ENCODE data around the gene FBXO38. TPM values are rescaled to one million over a fixed set of nuclear protein-coding genes. Genes with fewer than 3 reads are reported as not detected.

Gene FBXO38
- total and polyA plus RNA-seq, 2 donors (not counting 1 experiment from before 2014, with no cell fraction given) = 14.4 to 97.0 TPM

- Mint-ChIP-seq H3K4me3 (peak overlapping the region; percentile 88), H3K4me1 (peaks cover 53% of the 10 kb centered on the region), H3K9me3 (ENCODE audit: insufficient read depth) (no peaks in the 10 kb centered on the region), H3K27ac (peak overlapping the region; percentile 62), H3K27me3 (no peaks in the 10 kb centered on the region)
- H3K36me3 ChIP-seq (replicated peaks in 1 of 2; ENCODE audit: control extremely low read depth in 1 of 2, control insufficient read depth in 1 of 2, extremely low read depth in 1 of 2, insufficient read depth in 2 of 2, low read length in 1 of 2) = peaks cover 4 to 15% of the 10 kb centered on the region in 2 experiments
- H3K4me2 ChIP-seq (replicated peaks; ENCODE audit: low read depth, low read length, poor library complexity, severe bottlenecking) = peak overlapping the region; percentile 76
- H3K4me1 ChIP-seq (ENCODE audit: control insufficient read depth in 2 of 2, insufficient read depth in 2 of 2, low read length in 2 of 2) = peaks cover 24 to 26% of the 10 kb centered on the region in 2 donors
- no peaks in the 10 kb centered on the region for H3K27me3 ChIP-seq (replicated peaks in 1 of 4; ENCODE audit: control extremely low read depth in 1 of 4, control insufficient read depth in 3 of 4, insufficient read depth in 4 of 4, low read length in 3 of 4)
- no peak overlapping the region for H3K9ac ChIP-seq (ENCODE audit: low read length)
- ChIA-PET CTCF (no interaction called here), POLR2A (no interaction called here)
- peaks cover 72% of the 10 kb centered on the region for H3K79me2 ChIP-seq (ENCODE audit: control insufficient read depth, insufficient read depth, low read length)
- intact Hi-C loops (cut with micrococcal nuclease) = no loop called here
- H4K20me1 ChIP-seq (ENCODE audit: control insufficient read depth, insufficient read depth, low read length, poor library complexity, severe bottlenecking) = peaks cover 20% of the 10 kb centered on the region
- ATAC-seq (ENCODE audit: low read depth) (no peak), DNase-seq (no peak)
- WGBS (ENCODE audit: insufficient coverage) = no CpG with 5 or more reads among the region's 1 CpG
- H3K27ac ChIP-seq (ENCODE audit: low read length in 2 of 2) = peak overlapping the region in 1 of 2 donors; percentile 96
- H2AFZ ChIP-seq (ENCODE audit: insufficient read depth, low read depth, low read length, poor library complexity, severe bottlenecking) = no peak overlapping the region
- TF ChIP-seq EZH2 (IDR thresholded peaks at IDR 0.05; ENCODE audit: borderline replicate concordance, insufficient read depth, low read depth, low read length, poor library complexity, severe bottlenecking) (no peak), CTCF (IDR thresholded peaks at IDR 0.05) (no peak)
- H3K9me3 ChIP-seq (ENCODE audit: control extremely low read depth in 1 of 3, control insufficient read depth in 2 of 3, insufficient read depth in 1 of 3, low read length in 2 of 3) = no peaks in the 10 kb centered on the region
- peak overlapping the region in 1 of 5 experiments; percentile 90 for H3K4me3 ChIP-seq (ENCODE audit: control extremely low read depth in 1 of 5, extremely low read depth in 1 of 5, insufficient read depth in 1 of 5, low read depth in 2 of 5, low read length in 4 of 5)
These were observed 1.3 kb downstream of the FBXO38 start for GRCh38 chr5:148385094-148385493.

GRCh38 chr5:148386041-148386440 lies 2.3 kb downstream of the FBXO38 start:
- Mint-ChIP-seq H3K9me3 (ENCODE audit: insufficient read depth) (no peaks in the 10 kb centered on the region), H3K4me1 (peaks cover 61% of the 10 kb centered on the region), H3K4me3 (peak overlapping the region; percentile 88), H3K27ac (peak overlapping the region; percentile 70), H3K27me3 (no peaks in the 10 kb centered on the region)
- Histone ChIP-seq H3K27me3 (replicated peaks in 1 of 4; ENCODE audit: control extremely low read depth in 1 of 4, control insufficient read depth in 3 of 4, insufficient read depth in 4 of 4, low read length in 3 of 4) (no peaks in the 10 kb centered on the region), H3K36me3 (replicated peaks in 1 of 2; ENCODE audit: control extremely low read depth in 1 of 2, control insufficient read depth in 1 of 2, extremely low read depth in 1 of 2, insufficient read depth in 2 of 2, low read length in 1 of 2) (peaks cover 6 to 15% of the 10 kb centered on the region in 2 experiments), H3K27ac (ENCODE audit: low read length in 2 of 2) (peak overlapping the region in 1 of 2 donors; percentile 23), H3K4me1 (ENCODE audit: control insufficient read depth in 2 of 2, insufficient read depth in 2 of 2, low read length in 2 of 2) (peaks cover 24 to 26% of the 10 kb centered on the region in 2 donors), H3K79me2 (ENCODE audit: control insufficient read depth, insufficient read depth, low read length) (peaks cover 82% of the 10 kb centered on the region), H3K4me3 (ENCODE audit: control extremely low read depth in 1 of 5, extremely low read depth in 1 of 5, insufficient read depth in 1 of 5, low read depth in 2 of 5, low read length in 4 of 5) (no peak overlapping the region), H3K4me2 (replicated peaks; ENCODE audit: low read depth, low read length, poor library complexity, severe bottlenecking) (no peak overlapping the region), H3K9me3 (ENCODE audit: control extremely low read depth in 1 of 3, control insufficient read depth in 2 of 3, insufficient read depth in 1 of 3, low read length in 2 of 3) (no peaks in the 10 kb centered on the region), H2AFZ (ENCODE audit: insufficient read depth, low read depth, low read length, poor library complexity, severe bottlenecking) (no peak overlapping the region), H3K9ac (ENCODE audit: low read length) (no peak overlapping the region), H4K20me1 (ENCODE audit: control insufficient read depth, insufficient read depth, low read length, poor library complexity, severe bottlenecking) (peaks cover 30% of the 10 kb centered on the region)
- 100% methylated on average over 1 of the region's 1 CpG for WGBS (ENCODE audit: insufficient coverage)
- DNase-seq = no peak
- no peak for ATAC-seq (ENCODE audit: low read depth)
- ChIA-PET POLR2A (interaction anchor here (0.8 kb wide), 1 partner anchor 46 kb away, joined by 3 read pairs; no protein-coding TSS in a partner anchor), CTCF (interaction anchor here (0.6 kb wide), 1 partner anchor 35 kb away, joined by 3 read pairs; no protein-coding TSS in a partner anchor)
- TF ChIP-seq EZH2 (IDR thresholded peaks at IDR 0.05; ENCODE audit: borderline replicate concordance, insufficient read depth, low read depth, low read length, poor library complexity, severe bottlenecking) = no peak
- TF ChIP-seq CTCF (IDR thresholded peaks at IDR 0.05) = no peak
- intact Hi-C loops (cut with micrococcal nuclease) = no loop called here
